MM.1S (cell line): Measurements from ENCODE around the gene SLC46A2.

ENCODE experiments used
- CTCF ChIP-seq: fragments of 300-600 bp; sonication (generic); IDR thresholded peaks from 2 replicates; pipeline ENCODE4 v1.5.1; 2016; ENCODE audit warnings: antibody characterized with exemption, low read length, mixed read lengths
- EZH2 ChIP-seq: fragments of 300-600 bp; sonication (generic); optimal IDR thresholded peaks from 2 replicates; pipeline ENCODE3; 2017; ENCODE audit warnings: low read depth, mild to moderate bottlenecking, antibody characterized with exemption, low read length, mixed read lengths
- EZH2phosphoT487 ChIP-seq: fragments of 300-600 bp; sonication (generic); IDR thresholded peaks from 2 replicates; pipeline ENCODE4 v1.6.1; 2018; ENCODE audit warnings: antibody characterized with exemption, low read length

- TF ChIP-seq CTCF, result no peak
- no peak for TF ChIP-seq EZH2
- no peak for TF ChIP-seq EZH2phosphoT487
Observed at GRCh38 chr9:112886351-112886750, 4.3 kb downstream of the SLC46A2 start.
